Upper lobe of right lung (tissue), 1 donor: Measurements from ENCODE around the gene MRPS11. TPM values are rescaled to one million over a fixed set of nuclear protein-coding genes. Genes with fewer than 3 reads are reported as not detected.
A peak's percentile ranks its signal among the peaks of the same experiment; 100 is the strongest.
"Not testable (repeated sequence)": the region's sequence is repeated elsewhere in the genome, so short reads cannot be mapped to it uniquely, and the experiment has no call there.

Source experiments
- ATAC-seq: fragments of 200-7000 bp; cut with Tn5 transposase; one replicate; pipeline ENCODE4 v1.9.1; 2020; ENCODE audit warnings: mild to moderate bottlenecking, moderate library complexity
- DNase-seq: peaks from one replicate; pipeline ENCODE4 v3.0.0-alpha.2; 2020
- H3K27ac ChIP-seq: fragments of 200-600 bp; one replicate; pipeline ENCODE4 v1.8.0; 2022
- H3K27me3 ChIP-seq: fragments of 200-600 bp; one replicate; pipeline ENCODE4 v1.8.0; 2022; ENCODE audit warnings: mild to moderate bottlenecking
- H3K36me3 ChIP-seq: fragments of 200-600 bp; one replicate; pipeline ENCODE4 v1.8.0; 2022
- H3K4me1 ChIP-seq: fragments of 200-600 bp; one replicate; pipeline ENCODE4 v1.8.0; 2022
- H3K4me3 ChIP-seq: fragments of 200-600 bp; one replicate; pipeline ENCODE4 v1.8.0; 2022; ENCODE audit warnings: mild to moderate bottlenecking
- H3K9me3 ChIP-seq: fragments of 200-600 bp; one replicate; pipeline ENCODE4 v1.8.0; 2022
- intact Hi-C: fragments of 100-400 bp; cut with DNase I; formaldehyde crosslinking; loops from one replicate; pipeline ENCODE4 v1.11.0; 2022
- total RNA-seq: library from RNA; stranded (reverse); fragmentation: NEBNext Ultra II Directional; extraction: Animal tissue kit (Norgen Biotek cat#: 25700); gene quantifications from one replicate; pipeline ENCODE4 v1.2.1, GENCODE V29; 2021
- TF ChIP-seq, protein P1 (sequence below): fragments of 200-600 bp; IDR thresholded peaks from one replicate; pipeline ENCODE4 v1.8.0; 2022; ENCODE audit warnings: antibody characterized with exemption
- donor health status: DM: no; HTN: yes; CAD: no; lungs with severe emphysema.

MRPS11 gene
- total RNA-seq, 1 donor from 2014 or later = 33.7 TPM

GRCh38 chr15:88463870-88464532, 3.5 kb upstream of the MRPS11 start:
- H3K4me3 ChIP-seq = no peak overlapping the region
- H3K27me3 ChIP-seq = no peaks in the 10 kb centered on the region
- no peaks in the 10 kb centered on the region for H3K9me3 ChIP-seq
- H3K4me1 ChIP-seq = peaks cover 17% of the 10 kb centered on the region
- peaks cover 61% of the 10 kb centered on the region for H3K36me3 ChIP-seq
- intact Hi-C loops = no loop called here
- no peak for DNase-seq
- H3K27ac ChIP-seq = no peak overlapping the region
- TF ChIP-seq, protein P1, sequence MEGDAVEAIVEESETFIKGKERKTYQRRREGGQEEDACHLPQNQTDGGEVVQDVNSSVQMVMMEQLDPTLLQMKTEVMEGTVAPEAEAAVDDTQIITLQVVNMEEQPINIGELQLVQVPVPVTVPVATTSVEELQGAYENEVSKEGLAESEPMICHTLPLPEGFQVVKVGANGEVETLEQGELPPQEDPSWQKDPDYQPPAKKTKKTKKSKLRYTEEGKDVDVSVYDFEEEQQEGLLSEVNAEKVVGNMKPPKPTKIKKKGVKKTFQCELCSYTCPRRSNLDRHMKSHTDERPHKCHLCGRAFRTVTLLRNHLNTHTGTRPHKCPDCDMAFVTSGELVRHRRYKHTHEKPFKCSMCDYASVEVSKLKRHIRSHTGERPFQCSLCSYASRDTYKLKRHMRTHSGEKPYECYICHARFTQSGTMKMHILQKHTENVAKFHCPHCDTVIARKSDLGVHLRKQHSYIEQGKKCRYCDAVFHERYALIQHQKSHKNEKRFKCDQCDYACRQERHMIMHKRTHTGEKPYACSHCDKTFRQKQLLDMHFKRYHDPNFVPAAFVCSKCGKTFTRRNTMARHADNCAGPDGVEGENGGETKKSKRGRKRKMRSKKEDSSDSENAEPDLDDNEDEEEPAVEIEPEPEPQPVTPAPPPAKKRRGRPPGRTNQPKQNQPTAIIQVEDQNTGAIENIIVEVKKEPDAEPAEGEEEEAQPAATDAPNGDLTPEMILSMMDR = no peak
- ATAC-seq = no peak

- intact Hi-C loops = no loop called here
- Histone ChIP-seq H3K27me3 (no peaks in the 10 kb centered on the region), H3K27ac (no peak overlapping the region), H3K4me1 (peaks cover 17% of the 10 kb centered on the region), H3K36me3 (peaks cover 43% of the 10 kb centered on the region), H3K9me3 (no peaks in the 10 kb centered on the region), H3K4me3 (peak overlapping the region; percentile 88)
- TF ChIP-seq, protein P1 = no peak
- DNase-seq (no peak), ATAC-seq (peak; percentile 7)
These were observed 1.8 kb upstream of the MRPS11 start for GRCh38 chr15:88465633-88466224.

GRCh38 chr15:88467935-88468528, 524 bp downstream of the MRPS11 start:
- H3K4me1 ChIP-seq = peaks cover 17% of the 10 kb centered on the region
- no peaks in the 10 kb centered on the region for H3K27me3 ChIP-seq
- intact Hi-C loops = no loop called here
- H3K36me3 ChIP-seq = peaks cover 29% of the 10 kb centered on the region
- H3K4me3 ChIP-seq = peak overlapping the region; percentile 88
- H3K9me3 ChIP-seq = no peaks in the 10 kb centered on the region
- no peak for ATAC-seq
- peak overlapping the region; percentile 95 for H3K27ac ChIP-seq
- no peak for DNase-seq
- TF ChIP-seq, protein P1 = no peak

DNA sequence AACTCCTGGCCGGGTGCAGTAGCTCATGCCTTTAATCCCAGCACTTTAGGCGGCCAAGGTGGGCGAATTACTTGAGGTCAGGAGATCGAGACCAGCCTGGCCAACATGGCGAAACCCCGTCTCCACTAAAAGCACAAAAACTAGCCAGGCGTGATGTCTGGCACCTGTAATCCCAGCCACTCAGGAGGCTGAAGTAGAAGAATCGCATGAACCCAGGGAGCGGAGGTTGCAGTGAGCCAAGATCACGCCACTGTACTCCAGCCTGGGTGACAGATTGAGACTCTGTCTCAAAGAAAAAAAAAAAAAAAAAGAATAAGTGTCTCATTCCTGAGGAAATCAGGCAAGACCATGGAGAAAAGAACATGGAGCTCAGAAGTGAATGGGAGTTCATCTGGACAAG, 1.2 kb downstream of the MRPS11 start:
- H3K9me3 ChIP-seq, DNase-seq, ATAC-seq, intact Hi-C loops, H3K27me3 ChIP-seq, H3K27ac ChIP-seq: not testable (repeated sequence)
- H3K36me3 ChIP-seq = peaks cover 29% of the 10 kb centered on the region
- peak overlapping the region; percentile 88 for H3K4me3 ChIP-seq
- H3K4me1 ChIP-seq = peaks cover 17% of the 10 kb centered on the region

GRCh38 chr15:88469321-88469720, 1.8 kb downstream of the MRPS11 start:
- TF ChIP-seq, protein P1 = no peak
- peaks cover 17% of the 10 kb centered on the region for H3K4me1 ChIP-seq
- H3K4me3 ChIP-seq = no peak overlapping the region
- no peaks in the 10 kb centered on the region for H3K27me3 ChIP-seq
- no peak for DNase-seq
- intact Hi-C loops = no loop called here
- peaks cover 29% of the 10 kb centered on the region for H3K36me3 ChIP-seq
- H3K27ac ChIP-seq = no peak overlapping the region
- ATAC-seq = no peak
- H3K9me3 ChIP-seq = no peaks in the 10 kb centered on the region

DNA sequence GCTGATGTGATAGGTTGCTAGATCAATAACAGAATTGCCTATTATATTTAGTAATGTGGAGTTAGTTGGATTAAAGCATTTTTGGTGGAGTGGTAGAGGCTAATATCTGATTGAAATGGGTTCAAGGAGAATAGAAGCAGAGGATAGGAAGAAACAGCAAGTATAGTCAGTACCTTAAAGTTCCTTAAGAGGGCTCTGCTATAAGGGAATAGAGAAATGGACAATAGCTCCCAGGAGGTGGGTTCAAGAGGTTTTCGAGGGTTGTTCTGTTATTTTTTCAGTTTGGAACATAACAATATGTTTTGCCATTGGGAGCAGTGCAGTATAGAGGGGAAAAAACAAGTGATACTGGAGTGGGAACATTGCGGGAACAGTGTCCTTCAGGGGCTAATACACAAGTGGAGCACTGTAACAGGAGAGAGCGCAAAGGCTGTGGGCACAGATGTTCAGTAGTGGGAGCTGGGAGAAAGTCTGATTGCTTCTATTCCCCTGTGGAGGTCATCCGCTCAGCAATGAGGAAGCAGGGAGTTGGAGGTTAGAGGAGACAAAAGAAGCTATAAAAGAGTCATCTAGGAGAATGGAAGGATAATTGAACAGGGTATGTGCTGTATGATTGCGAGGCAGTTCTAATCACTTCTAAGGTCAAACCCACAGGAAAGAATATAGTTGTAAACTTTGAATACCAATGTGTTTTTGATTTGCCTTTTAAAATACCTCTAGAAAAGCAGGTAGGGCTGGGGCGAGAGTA, 3.3 kb downstream of the MRPS11 start:
- TF ChIP-seq, protein P1 = no peak
- intact Hi-C loops = no loop called here
- H3K4me1 ChIP-seq = peaks cover 16% of the 10 kb centered on the region
- DNase-seq = no peak
- no peaks in the 10 kb centered on the region for H3K9me3 ChIP-seq
- no peak for ATAC-seq
- H3K27ac ChIP-seq = no peak overlapping the region
- H3K27me3 ChIP-seq = no peaks in the 10 kb centered on the region
- peaks cover 32% of the 10 kb centered on the region for H3K36me3 ChIP-seq
- H3K4me3 ChIP-seq = no peak overlapping the region
